ENCODE results near the gene DLGAP3.

DNA sequence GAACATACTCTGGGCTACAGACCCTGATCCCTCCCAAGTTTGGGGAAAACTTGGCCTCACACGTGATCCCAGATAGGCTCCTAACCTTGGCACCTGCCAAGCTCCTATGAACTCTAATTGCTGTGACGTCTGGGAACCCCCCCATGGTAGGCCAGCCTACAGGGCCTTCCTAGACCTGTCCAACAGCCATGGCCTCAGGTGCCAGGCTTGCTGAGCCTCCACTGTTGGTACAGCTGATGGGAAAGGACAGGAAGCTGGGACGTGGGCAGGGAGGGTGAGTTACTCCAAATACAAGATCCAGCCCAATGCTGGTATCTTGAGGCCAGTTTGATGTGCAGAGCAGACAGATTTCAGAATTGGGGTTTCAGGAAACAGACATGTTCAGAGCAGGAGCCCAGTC lies 89.0 kb downstream of the DLGAP3 start:
- TF ChIP-seq, protein P1, sequence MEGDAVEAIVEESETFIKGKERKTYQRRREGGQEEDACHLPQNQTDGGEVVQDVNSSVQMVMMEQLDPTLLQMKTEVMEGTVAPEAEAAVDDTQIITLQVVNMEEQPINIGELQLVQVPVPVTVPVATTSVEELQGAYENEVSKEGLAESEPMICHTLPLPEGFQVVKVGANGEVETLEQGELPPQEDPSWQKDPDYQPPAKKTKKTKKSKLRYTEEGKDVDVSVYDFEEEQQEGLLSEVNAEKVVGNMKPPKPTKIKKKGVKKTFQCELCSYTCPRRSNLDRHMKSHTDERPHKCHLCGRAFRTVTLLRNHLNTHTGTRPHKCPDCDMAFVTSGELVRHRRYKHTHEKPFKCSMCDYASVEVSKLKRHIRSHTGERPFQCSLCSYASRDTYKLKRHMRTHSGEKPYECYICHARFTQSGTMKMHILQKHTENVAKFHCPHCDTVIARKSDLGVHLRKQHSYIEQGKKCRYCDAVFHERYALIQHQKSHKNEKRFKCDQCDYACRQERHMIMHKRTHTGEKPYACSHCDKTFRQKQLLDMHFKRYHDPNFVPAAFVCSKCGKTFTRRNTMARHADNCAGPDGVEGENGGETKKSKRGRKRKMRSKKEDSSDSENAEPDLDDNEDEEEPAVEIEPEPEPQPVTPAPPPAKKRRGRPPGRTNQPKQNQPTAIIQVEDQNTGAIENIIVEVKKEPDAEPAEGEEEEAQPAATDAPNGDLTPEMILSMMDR (IDR thresholded peaks at IDR 0.05 in 4 of 5, conservative IDR thresholded peaks at IDR 0.05 in 1 of 5), result no peak
- no peak for TF ChIP-seq POLR2A (IDR thresholded peaks at IDR 0.05)
